Stimulated activated CD4-positive, alpha-beta T cell treated with anti-CD3 and anti-CD28 coated beads, TNF-alpha, amount 100 ng/mL, for 24 hours (primary cell): ENCODE results near the gene SORCS2.

Source experiments
- DNase-seq, 3 experiments: peaks; one replicate each; pipeline ENCODE4 v3.0.0-alpha.2; 2020; ENCODE audit warnings: low read depth in 3 of 3

The SORCS2 gene

GRCh38 chr4:7338059-7338452 lies 145.7 kb downstream of the SORCS2 start:
- no peak for DNase-seq

DNA sequence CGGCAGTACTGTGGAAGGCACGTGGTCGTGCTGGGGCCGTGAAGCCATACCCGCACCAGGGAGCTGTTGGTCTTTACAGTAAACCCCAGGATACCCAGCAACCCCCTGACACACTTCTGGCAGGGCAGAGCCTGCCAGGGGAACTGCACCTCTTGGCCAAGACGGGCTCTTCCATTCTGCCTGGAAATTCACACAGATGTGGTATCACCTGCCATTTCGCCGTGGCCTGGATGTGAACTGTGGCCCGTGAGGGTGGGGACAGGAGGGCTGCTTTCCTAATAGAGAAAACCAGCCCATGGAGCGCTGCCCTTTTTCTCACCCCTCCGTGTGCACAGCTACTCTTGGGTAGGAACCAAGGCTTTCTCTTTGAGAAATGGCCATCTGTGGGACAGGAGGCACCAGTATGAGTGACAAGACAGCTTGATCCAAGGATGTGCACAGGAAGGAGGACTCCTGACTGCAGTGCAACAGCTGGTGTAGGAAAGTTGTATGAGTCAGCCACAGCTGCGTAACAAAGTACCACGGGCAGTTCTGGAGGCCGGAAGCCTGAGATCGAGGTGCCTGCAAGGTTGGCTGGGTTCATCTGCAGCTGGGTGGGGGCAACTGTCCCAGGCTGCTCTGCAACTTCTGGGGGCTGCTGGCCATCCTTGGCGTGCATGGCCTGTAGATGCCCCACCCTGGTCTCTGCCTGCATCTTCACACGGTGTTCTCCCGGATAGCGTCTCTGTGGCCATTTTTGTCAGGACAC lies 146.7 kb downstream of the SORCS2 start:
- DNase-seq = no peak

- DNase-seq = no peak
Observed at GRCh38 chr4:7339751-7340552, 147.6 kb downstream of the SORCS2 start.

GRCh38 chr4:7340553-7341433 lies 148.5 kb downstream of the SORCS2 start:
- DNase-seq = no peak

GRCh38 chr4:7341491-7342222 lies 149.3 kb downstream of the SORCS2 start:
- no peak for DNase-seq

GRCh38 chr4:7342223-7343080 lies 150.1 kb downstream of the SORCS2 start:
- no peak for DNase-seq

GRCh38 chr4:7343081-7343655 lies 150.8 kb downstream of the SORCS2 start:
- no peak for DNase-seq

DNA sequence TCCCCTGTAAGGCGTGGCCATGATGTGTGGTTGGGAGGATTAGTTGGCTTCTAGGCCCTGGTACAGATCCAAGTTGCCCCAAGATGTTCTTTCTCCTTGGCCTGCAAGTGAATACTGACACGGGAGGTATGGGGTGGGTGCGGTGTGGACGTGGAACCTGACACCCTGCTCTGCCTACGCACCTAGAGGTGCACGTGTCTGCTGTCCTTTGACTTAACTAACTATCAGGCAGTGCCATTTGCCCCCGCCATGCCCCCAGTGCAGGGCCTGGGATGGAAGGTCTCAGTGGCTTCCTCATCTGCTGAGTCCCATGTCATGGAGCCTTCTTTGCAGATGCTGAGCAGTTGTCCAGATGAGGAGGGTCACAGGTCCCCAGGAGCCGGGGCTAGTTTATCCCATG lies 151.6 kb downstream of the SORCS2 start:
- no peak for DNase-seq

GRCh38 chr4:7344636-7345155 lies 152.4 kb downstream of the SORCS2 start:
- no peak for DNase-seq

- DNase-seq = no peak
Observed at GRCh38 chr4:7347981-7348380, 155.6 kb downstream of the SORCS2 start.

GRCh38 chr4:7348946-7349900 lies 156.9 kb downstream of the SORCS2 start:
- DNase-seq = no peak

- no peak for DNase-seq
Observed at GRCh38 chr4:7350396-7350795, 158.1 kb downstream of the SORCS2 start.

GRCh38 chr4:7351014-7351413 lies 158.7 kb downstream of the SORCS2 start:
- no peak for DNase-seq

- DNase-seq = no peak
Observed at GRCh38 chr4:7352486-7352885, 160.1 kb downstream of the SORCS2 start.

DNA sequence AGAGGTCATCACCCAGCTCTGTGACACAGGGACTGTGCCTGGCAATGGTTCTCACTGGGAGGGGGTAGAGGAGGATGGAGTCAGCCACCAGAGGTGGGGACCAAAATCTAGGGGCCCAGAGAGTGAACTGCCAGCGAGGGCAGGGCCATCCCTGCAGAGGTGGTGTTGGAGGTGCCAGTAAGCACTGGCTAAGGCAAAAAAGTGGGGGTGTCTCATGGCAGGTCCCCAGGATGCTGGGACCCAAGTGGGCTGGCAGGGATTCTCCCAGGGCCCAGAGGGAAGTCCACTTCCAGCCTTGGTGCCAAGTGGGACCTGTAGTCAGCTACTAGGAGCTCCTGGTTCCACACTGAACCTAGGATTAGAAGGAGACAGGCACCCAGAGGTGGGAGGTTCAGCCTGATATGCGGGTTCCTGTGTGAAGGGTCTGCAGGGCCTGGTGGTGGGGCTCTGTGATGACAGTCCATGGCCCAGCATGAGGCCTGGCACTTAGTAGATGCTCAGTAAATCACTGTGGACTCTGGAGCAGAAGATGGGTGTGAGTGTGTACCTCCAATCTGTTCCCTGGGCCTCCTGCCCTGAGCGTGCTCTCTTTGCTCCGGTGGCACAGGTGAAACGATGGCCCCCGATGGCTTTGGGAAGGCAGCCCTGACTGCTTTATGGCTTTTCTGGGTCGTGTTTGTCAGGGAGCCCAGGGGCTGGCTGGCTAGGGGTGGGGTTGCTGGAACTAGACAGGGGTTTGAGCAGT lies 160.9 kb downstream of the SORCS2 start:
- DNase-seq = no peak

DNA sequence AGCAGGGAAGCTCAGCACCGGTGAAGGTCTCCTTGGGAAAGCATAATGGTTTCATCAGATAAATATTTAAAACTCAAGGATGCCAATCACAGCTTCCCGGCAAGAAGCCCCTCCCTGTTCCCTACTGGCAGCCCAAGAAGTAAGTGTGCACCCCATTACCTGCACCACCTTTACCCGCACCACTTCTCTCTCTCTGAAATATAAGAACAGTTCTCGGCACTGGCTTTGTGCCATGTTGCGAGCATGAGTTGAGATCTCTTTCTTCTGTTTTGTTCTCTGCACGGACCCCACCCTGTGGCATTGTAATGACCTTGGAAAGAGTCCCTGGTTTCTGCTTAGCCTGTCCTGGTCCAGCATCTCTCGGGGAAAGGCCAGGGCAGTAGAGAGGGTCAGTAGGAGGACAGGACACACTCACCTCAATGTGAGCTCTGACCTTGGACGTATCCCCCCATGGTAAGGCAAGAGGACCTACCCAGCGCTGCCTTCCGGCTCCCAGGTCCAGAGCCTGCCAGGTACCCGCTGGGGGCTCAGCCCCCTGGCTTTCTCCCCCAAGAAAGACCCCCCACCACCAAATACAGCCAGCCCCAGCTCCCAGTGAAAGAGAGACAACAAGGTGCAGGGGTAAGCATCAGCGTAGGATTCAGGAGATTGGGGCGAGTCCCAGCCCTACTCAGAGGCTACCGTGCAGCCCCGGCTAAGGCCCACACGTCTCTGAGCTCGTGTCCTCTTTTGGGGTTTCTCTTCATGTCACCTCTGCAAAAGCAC lies 161.7 kb downstream of the SORCS2 start:
- no peak for DNase-seq

GRCh38 chr4:7354927-7355326 lies 162.6 kb downstream of the SORCS2 start:
- no peak for DNase-seq
